ENCODE measurements around the gene NTN1. TPM values are rescaled to one million over a fixed set of nuclear protein-coding genes. Genes with fewer than 3 reads are reported as not detected.

The NTN1 gene
- total RNA-seq, 2 experiments from 2014 or later: 1.2 to 1.3 TPM

GRCh38 chr17:9200699-9201359 is 179.5 kb downstream of the NTN1 start:
- intact Hi-C loops (cut with micrococcal nuclease): no loop called here
- H3K4me1 Mint-ChIP-seq (ENCODE audit: low read depth): peaks cover 7% of the 10 kb centered on the region
- H3K36me3 Mint-ChIP-seq (ENCODE audit: low read depth): no peaks in the 10 kb centered on the region
- H3K27ac Mint-ChIP-seq: no peak overlapping the region
- peaks cover 8% of the 10 kb centered on the region for H3K27me3 Mint-ChIP-seq
- no peak for ATAC-seq
- DNase-seq: no peak
- no peaks in the 10 kb centered on the region for H3K9me3 Mint-ChIP-seq
- TF ChIP-seq CTCF (IDR thresholded peaks at IDR 0.05): no peak
- CTCF ChIA-PET: interaction anchor here (0.8 to 1.0 kb wide), 2 partner anchors 22 to 91 kb away, joined by 3 read pairs; no protein-coding TSS in a partner anchor
- no peak overlapping the region for H3K4me3 Mint-ChIP-seq
- POLR2A ChIA-PET: interaction anchor here (0.7 kb wide), 1 partner anchor 20 kb away, joined by 3 read pairs; no protein-coding TSS in a partner anchor

GRCh38 chr17:9202532-9202931 is 181.2 kb downstream of the NTN1 start:
- POLR2A ChIA-PET: no interaction called here
- no peak overlapping the region for H3K27ac Mint-ChIP-seq
- H3K27me3 Mint-ChIP-seq: peaks cover 8% of the 10 kb centered on the region

GRCh38 chr17:9203771-9204425 is 182.6 kb downstream of the NTN1 start:
- ATAC-seq (no peak), DNase-seq (no peak)
- intact Hi-C loops (cut with micrococcal nuclease): no loop called here
- CTCF ChIA-PET: no interaction called here
- Mint-ChIP-seq H3K27me3 (peaks cover 4% of the 10 kb centered on the region), H3K4me3 (no peak overlapping the region), H3K4me1 (ENCODE audit: low read depth) (peaks cover 7% of the 10 kb centered on the region), H3K27ac (no peak overlapping the region), H3K9me3 (no peaks in the 10 kb centered on the region), H3K36me3 (ENCODE audit: low read depth) (no peaks in the 10 kb centered on the region)
- POLR2A ChIA-PET: interaction anchor here (0.7 kb wide), 1 partner anchor 19 kb away, joined by 3 read pairs; no protein-coding TSS in a partner anchor
- no peak for TF ChIP-seq CTCF (IDR thresholded peaks at IDR 0.05)

More at GRCh38 chr17:9202532-9202931, 181.2 kb downstream of the NTN1 start:
- intact Hi-C loops (cut with micrococcal nuclease): no loop called here
- no peak for TF ChIP-seq CTCF (IDR thresholded peaks at IDR 0.05)
- no peaks in the 10 kb centered on the region for H3K9me3 Mint-ChIP-seq
- H3K36me3 Mint-ChIP-seq (ENCODE audit: low read depth): no peaks in the 10 kb centered on the region
- H3K4me1 Mint-ChIP-seq (ENCODE audit: low read depth): peaks cover 7% of the 10 kb centered on the region
- CTCF ChIA-PET: no interaction called here
- no peak overlapping the region for H3K4me3 Mint-ChIP-seq
- peak; percentile 26 for DNase-seq
- no peak for ATAC-seq

GRCh38 chr17:9204637-9205329 is 183.5 kb downstream of the NTN1 start:
- ATAC-seq: no peak
- H3K27me3 Mint-ChIP-seq: peaks cover 4% of the 10 kb centered on the region
- intact Hi-C loops (cut with micrococcal nuclease): no loop called here
- no peak for DNase-seq
- H3K4me3 Mint-ChIP-seq: no peak overlapping the region
- H3K36me3 Mint-ChIP-seq (ENCODE audit: low read depth): no peaks in the 10 kb centered on the region
- H3K27ac Mint-ChIP-seq: no peak overlapping the region
- no peaks in the 10 kb centered on the region for H3K9me3 Mint-ChIP-seq
- POLR2A ChIA-PET: no interaction called here
- H3K4me1 Mint-ChIP-seq (ENCODE audit: low read depth): peaks cover 7% of the 10 kb centered on the region
- TF ChIP-seq CTCF (IDR thresholded peaks at IDR 0.05): no peak
- CTCF ChIA-PET: no interaction called here

All from activated CD8-positive, alpha-beta T cell treated with anti-CD3 and anti-CD28 coated beads for 36 hours (primary cell).